Mucosa of descending colon (tissue), 3 donors: Measurements from ENCODE around the gene SGCD. TPM values are rescaled to one million over a fixed set of nuclear protein-coding genes. Genes with fewer than 3 reads are reported as not detected.

Experiments used
- ATAC-seq: fragments of 200-7000 bp; cut with Tn5 transposase; one replicate; pipeline ENCODE4 v1.9.1; 2020; ENCODE audit warnings: mild to moderate bottlenecking, moderate library complexity
- DNase-seq, 3 donors: peaks; one replicate each; pipeline ENCODE4 v3.0.0-alpha.2; 2020
- H3K36me3 ChIP-seq: fragments of 200-600 bp; one replicate; pipeline ENCODE4 v1.8.0; 2021; ENCODE audit warnings: low read depth, mild to moderate bottlenecking
- H3K4me1 ChIP-seq: fragments of 200-600 bp; one replicate; pipeline ENCODE4 v1.8.0; 2021; ENCODE audit warnings: low read depth, mild to moderate bottlenecking
- H3K4me3 ChIP-seq: fragments of 200-600 bp; one replicate; pipeline ENCODE4 v1.8.0; 2021; ENCODE audit warnings: mild to moderate bottlenecking
- H3K9me3 ChIP-seq: fragments of 200-600 bp; one replicate; pipeline ENCODE4 v1.8.0; 2021; ENCODE audit warnings: mild to moderate bottlenecking
- CTCF ChIP-seq: fragments of 200-600 bp; IDR thresholded peaks from one replicate; pipeline ENCODE4 v1.8.0; 2022; ENCODE audit warnings: antibody characterized with exemption, mild to moderate bottlenecking
- intact Hi-C, 2 donors: fragments of 100-400 bp; cut with DNase I in 1 of 2; cut with micrococcal nuclease in 1 of 2; formaldehyde crosslinking; loops; one replicate each; pipeline versions ENCODE4 v1.11.0 to v1.11.1; 2022; cut with DNase I, micrococcal nuclease
- total RNA-seq, 3 donors: library from RNA; stranded (reverse); fragmentation: NEBNext Ultra II Directional in 2 of 3; extraction: Animal tissue kit (Norgen Biotek cat#: 25700) in 2 of 3; gene quantifications; one replicate each; pipeline versions ENCODE4 v1.2.1 to v1.2.4, GENCODE V29; 2021 to 2023
- donor health status: DM: no; HTN: no; CAD: no; lungs with moderate emphysema.
- donor health status: DM: no; HTN: no; CAD: no.
- donor health status: DM: no; HTN: yes; CAD: no.

SGCD gene
- total RNA-seq, 3 donors from 2014 or later, result 1.2 to 7.4 (median 2.0) TPM

GRCh38 chr5:156570615-156571014, 243.7 kb downstream of the SGCD start:
- no peaks in the 10 kb centered on the region for H3K9me3 ChIP-seq
- H3K4me1 ChIP-seq, result no peaks in the 10 kb centered on the region
- no peak overlapping the region for H3K4me3 ChIP-seq
- intact Hi-C loops, result no loop called here
- no peaks in the 10 kb centered on the region for H3K36me3 ChIP-seq
- DNase-seq (no peak), ATAC-seq (no peak)
- no peak for TF ChIP-seq CTCF

- no peak for DNase-seq
- intact Hi-C loops, result no loop called here
- Histone ChIP-seq H3K4me1 (no peaks in the 10 kb centered on the region), H3K36me3 (no peaks in the 10 kb centered on the region), H3K9me3 (peaks cover 2% of the 10 kb centered on the region), H3K4me3 (no peak overlapping the region)
- TF ChIP-seq CTCF, result no peak
- ATAC-seq, result no peak
Measured at GRCh38 chr5:156581725-156582124, 254.8 kb downstream of the SGCD start.

GRCh38 chr5:156582193-156582598, 255.2 kb downstream of the SGCD start:
- no peaks in the 10 kb centered on the region for H3K4me1 ChIP-seq
- DNase-seq (no peak), ATAC-seq (no peak)
- no peak for TF ChIP-seq CTCF
- intact Hi-C loops, result no loop called here
- no peak overlapping the region for H3K4me3 ChIP-seq
- H3K9me3 ChIP-seq, result peaks cover 2% of the 10 kb centered on the region
- H3K36me3 ChIP-seq, result no peaks in the 10 kb centered on the region

- DNase-seq (no peak), ATAC-seq (no peak)
- H3K4me1 ChIP-seq, result no peaks in the 10 kb centered on the region
- TF ChIP-seq CTCF, result no peak
- no peaks in the 10 kb centered on the region for H3K36me3 ChIP-seq
- no peak overlapping the region for H3K4me3 ChIP-seq
- H3K9me3 ChIP-seq, result peaks cover 2% of the 10 kb centered on the region
- intact Hi-C loops, result no loop called here
Measured at GRCh38 chr5:156584871-156585270, 257.9 kb downstream of the SGCD start.

- no peak for DNase-seq
- TF ChIP-seq CTCF, result no peak
- peaks cover 2% of the 10 kb centered on the region for H3K9me3 ChIP-seq
- no peaks in the 10 kb centered on the region for H3K4me1 ChIP-seq
- intact Hi-C loops, result no loop called here
- no peak overlapping the region for H3K4me3 ChIP-seq
- no peak for ATAC-seq
- no peaks in the 10 kb centered on the region for H3K36me3 ChIP-seq
Measured at GRCh38 chr5:156585999-156586398, 259.0 kb downstream of the SGCD start.

- intact Hi-C loops, result no loop called here
- Histone ChIP-seq H3K4me3 (no peak overlapping the region), H3K9me3 (no peaks in the 10 kb centered on the region), H3K36me3 (no peaks in the 10 kb centered on the region), H3K4me1 (no peaks in the 10 kb centered on the region)
- no peak for ATAC-seq
- TF ChIP-seq CTCF, result no peak
- no peak for DNase-seq
Measured at GRCh38 chr5:156587012-156587411, 260.0 kb downstream of the SGCD start.
